Kidney (tissue), 14 donors: ENCODE results near the gene CDH8. TPM values are rescaled to one million over a fixed set of nuclear protein-coding genes. Genes with fewer than 3 reads are reported as not detected.

Experiments
- DNase-seq, 5 donors: peaks; one replicate each; pipeline ENCODE4 v3.0.0-alpha.2; 2013 to 2020
- FAIRE-seq: peaks from 2 replicates; lab custom pipeline; 2012; peaks lifted over from hg19 to GRCh38; lab: Jason Lieb, UNC
- H3K27ac ChIP-seq, 2 donors: one replicate each; pipeline ENCODE4 v1.7.0; 2013; ENCODE audit warnings: low read depth in 2 of 2, low read length in 2 of 2, inconsistent platforms in 1 of 2
- H3K27me3 ChIP-seq: one replicate; pipeline ENCODE4 v1.7.1; 2013; ENCODE audit warnings: low read length, inconsistent platforms; ENCODE audit not compliant: control insufficient read depth, insufficient read depth
- H3K36me3 ChIP-seq, 3 donors: one replicate each; pipeline versions ENCODE4 v1.7.0 to v1.7.1; 2013; ENCODE audit warnings: low read length in 3 of 3, control low read depth in 1 of 3, inconsistent platforms in 1 of 3; ENCODE audit not compliant: insufficient read depth in 3 of 3, control insufficient read depth in 2 of 3
- H3K4me1 ChIP-seq, 3 donors: one replicate each; pipeline versions ENCODE4 v1.7.0 to v1.7.1; 2013; ENCODE audit warnings: low read length in 3 of 3, inconsistent platforms in 1 of 3, low read depth in 1 of 3; ENCODE audit not compliant: control insufficient read depth in 2 of 3, insufficient read depth in 2 of 3
- H3K4me3 ChIP-seq, 3 donors: one replicate each; pipeline versions ENCODE4 v1.7.0 to v1.8.1; 2013; ENCODE audit warnings: low read length in 3 of 3, control low read depth in 1 of 3, inconsistent platforms in 1 of 3
- H3K9ac ChIP-seq, 3 donors: one replicate each; pipeline versions ENCODE4 v1.7.0 to v1.7.1; 2013; ENCODE audit warnings: low read length in 3 of 3, control low read depth in 1 of 3, inconsistent platforms in 1 of 3
- H3K9me3 ChIP-seq, 3 donors: one replicate each; pipeline versions ENCODE4 v1.7.0 to v1.7.1; 2013; ENCODE audit warnings: low read length in 3 of 3, control low read depth in 1 of 3, inconsistent platforms in 1 of 3; ENCODE audit not compliant: control insufficient read depth in 2 of 3, insufficient read depth in 1 of 3
- intact Hi-C: fragments of 100-400 bp; cut with DNase I; formaldehyde crosslinking; loops from one replicate; pipeline ENCODE4 v1.11.1; 2022
- polyA plus RNA-seq: library from polyadenylated mRNA; stranded (reverse); fragments of 350-450 nt; fragmentation: Illumina TruSeq; extraction: RNeasy Lipid Tissue Mini Kit (QIAGEN cat#74804); gene quantifications from one replicate; pipeline ENCODE4 v1.2.3, GENCODE V29; 2014; ENCODE audit warnings: low read depth, low replicate concordance; ENCODE audit not compliant: insufficient read depth
- total RNA-seq: library from RNA; stranded (reverse); fragmentation: NEBNext Ultra II Directional; extraction: Animal tissue kit (Norgen Biotek cat#: 25700); gene quantifications from one replicate; pipeline ENCODE4 v1.2.1, GENCODE V29; 2021
- TF ChIP-seq, protein P1 (sequence below): IDR thresholded peaks from 3 replicates; pipeline ENCODE4 v1.5.1; 2012; ENCODE audit warnings: mild to moderate bottlenecking, moderate library complexity, borderline replicate concordance; ENCODE audit not compliant: insufficient read depth; ENCODE audit errors: extremely low read depth
- donor health status: control.
- donor health status: control.
- donor health status: control.
- donor health status: control.
- donor health status: control.
- donor health status: DM: yes; HTN: yes; CAD: no.
- donor health status: Normal renal cell carcinoma (clear cell type).

CDH8 gene
- total and polyA plus RNA-seq, 2 donors from 2014 or later, result 0.19 TPM; not detected in 1

- TF ChIP-seq, protein P1, sequence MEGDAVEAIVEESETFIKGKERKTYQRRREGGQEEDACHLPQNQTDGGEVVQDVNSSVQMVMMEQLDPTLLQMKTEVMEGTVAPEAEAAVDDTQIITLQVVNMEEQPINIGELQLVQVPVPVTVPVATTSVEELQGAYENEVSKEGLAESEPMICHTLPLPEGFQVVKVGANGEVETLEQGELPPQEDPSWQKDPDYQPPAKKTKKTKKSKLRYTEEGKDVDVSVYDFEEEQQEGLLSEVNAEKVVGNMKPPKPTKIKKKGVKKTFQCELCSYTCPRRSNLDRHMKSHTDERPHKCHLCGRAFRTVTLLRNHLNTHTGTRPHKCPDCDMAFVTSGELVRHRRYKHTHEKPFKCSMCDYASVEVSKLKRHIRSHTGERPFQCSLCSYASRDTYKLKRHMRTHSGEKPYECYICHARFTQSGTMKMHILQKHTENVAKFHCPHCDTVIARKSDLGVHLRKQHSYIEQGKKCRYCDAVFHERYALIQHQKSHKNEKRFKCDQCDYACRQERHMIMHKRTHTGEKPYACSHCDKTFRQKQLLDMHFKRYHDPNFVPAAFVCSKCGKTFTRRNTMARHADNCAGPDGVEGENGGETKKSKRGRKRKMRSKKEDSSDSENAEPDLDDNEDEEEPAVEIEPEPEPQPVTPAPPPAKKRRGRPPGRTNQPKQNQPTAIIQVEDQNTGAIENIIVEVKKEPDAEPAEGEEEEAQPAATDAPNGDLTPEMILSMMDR, result no peak
- no peaks in the 10 kb centered on the region for H3K36me3 ChIP-seq
- no peak for FAIRE-seq
- H3K9me3 ChIP-seq, result no peaks in the 10 kb centered on the region
- no peak overlapping the region for H3K9ac ChIP-seq
- peaks cover 0 to 4% (median 0%) of the 10 kb centered on the region in 3 donors for H3K4me1 ChIP-seq
- no peak overlapping the region for H3K4me3 ChIP-seq
- intact Hi-C loops, result no loop called here
- H3K27me3 ChIP-seq, result peaks cover 35% of the 10 kb centered on the region
- DNase-seq, result peak in 1 of 5 donors; percentile 25
- no peak overlapping the region for H3K27ac ChIP-seq
Observed at GRCh38 chr16:62036802-62037135, 531 bp upstream of the CDH8 start.

DNA sequence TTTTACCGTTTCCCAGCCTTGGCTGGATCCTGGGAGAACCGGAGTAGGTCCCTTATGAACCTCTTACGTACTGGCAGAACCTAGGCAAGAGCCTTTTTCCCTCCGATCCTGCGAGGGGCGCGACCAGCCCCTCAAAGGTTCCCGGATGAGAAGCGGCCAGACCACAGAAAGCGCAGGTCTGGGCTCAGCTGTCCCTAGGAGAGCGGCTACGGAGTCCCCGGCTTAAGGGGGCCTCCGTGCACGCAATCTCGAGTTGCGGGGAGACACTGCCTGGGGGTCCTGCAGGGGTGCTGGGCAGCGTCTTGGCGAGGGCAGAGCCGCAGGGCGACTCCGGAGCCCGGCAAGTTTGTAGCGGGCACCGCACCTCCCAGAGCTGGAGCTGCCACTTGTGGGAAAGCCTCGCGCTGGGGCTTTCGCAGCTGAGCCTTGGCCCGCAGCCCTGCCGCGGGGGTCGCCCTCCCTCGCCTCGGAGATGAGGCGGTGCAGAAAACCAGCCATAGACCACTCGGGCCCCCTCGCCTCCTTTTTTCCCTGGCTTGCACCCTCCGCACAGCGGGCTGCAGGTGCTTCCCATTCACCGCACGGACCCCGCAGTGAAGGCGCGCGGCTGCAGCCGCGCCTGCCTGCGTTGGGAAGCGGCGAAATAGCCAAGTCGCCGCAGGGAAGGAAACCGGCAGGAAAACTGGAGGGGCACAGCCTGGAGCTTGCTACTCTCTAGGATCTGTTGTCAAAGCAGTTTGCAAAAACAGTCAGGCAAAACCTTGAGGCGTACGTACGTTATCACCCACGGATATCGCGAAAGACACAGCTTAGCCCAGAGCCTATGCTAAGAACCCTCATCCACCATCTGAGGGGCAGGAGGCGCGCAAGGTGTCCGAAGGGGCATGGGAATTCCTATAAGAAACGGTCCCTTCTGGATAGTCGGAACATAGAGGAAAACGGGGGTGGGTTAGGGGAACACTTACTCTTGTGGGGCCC lies 834 bp downstream of the CDH8 start:
- H3K27ac ChIP-seq, result no peak overlapping the region
- no peaks in the 10 kb centered on the region for H3K9me3 ChIP-seq
- no peaks in the 10 kb centered on the region for H3K36me3 ChIP-seq
- H3K9ac ChIP-seq, result peak overlapping the region in 1 of 3 donors; percentile 39
- DNase-seq (peak in 4 of 5 donors; percentile 73 to 89 (median 80)), FAIRE-seq (no peak)
- peaks cover 35% of the 10 kb centered on the region for H3K27me3 ChIP-seq
- TF ChIP-seq, protein P1, result no peak
- intact Hi-C loops, result no loop called here
- peaks cover 0 to 4% (median 0%) of the 10 kb centered on the region in 3 donors for H3K4me1 ChIP-seq
- H3K4me3 ChIP-seq, result peak overlapping the region in 1 of 3 donors; percentile 56

DNA sequence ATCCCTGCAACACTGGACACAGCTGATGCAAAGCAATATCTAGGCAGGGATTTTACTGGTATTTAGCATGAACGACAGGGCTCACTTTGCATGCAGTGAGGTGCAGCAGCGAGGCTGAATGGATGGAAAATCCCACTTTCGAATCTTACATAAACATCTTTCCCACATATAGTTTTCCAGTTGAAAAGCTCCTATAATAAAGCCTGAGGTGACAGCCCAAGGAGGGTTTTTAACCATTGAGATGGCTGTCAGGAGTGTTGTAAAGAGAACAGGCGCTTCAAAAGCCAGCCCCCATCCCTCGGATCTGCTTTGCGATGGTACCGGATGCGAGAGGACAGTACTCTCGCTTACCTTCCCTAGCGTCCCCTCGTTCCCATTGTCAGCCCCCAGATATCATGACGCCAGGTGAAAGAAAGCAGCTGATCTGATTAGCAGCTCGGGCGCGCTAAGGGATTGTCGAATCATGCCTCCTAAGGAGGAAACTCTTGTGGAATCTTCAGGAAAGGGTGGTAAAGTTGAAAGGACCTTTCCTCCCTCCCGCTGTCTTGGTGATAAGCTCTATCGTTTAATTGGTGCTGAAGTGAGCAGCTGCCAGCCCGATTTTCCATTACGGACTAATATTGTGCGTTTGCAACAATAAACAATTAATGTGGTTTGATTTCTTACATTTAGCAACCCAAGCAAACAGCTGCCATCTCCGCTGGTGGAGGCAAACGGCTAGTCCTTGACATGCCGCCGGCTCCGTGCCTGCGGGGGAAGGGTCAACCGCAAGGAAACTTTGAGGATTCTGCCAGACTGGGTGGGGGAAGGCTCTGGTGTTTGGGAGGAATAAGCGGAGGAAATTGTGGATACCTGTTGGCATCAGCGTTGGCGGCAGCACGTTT lies 1.8 kb downstream of the CDH8 start:
- intact Hi-C loops, result no loop called here

More for the DNA sequence above, 1.8 kb downstream of the CDH8 start:
- TF ChIP-seq, protein P1, result no peak
- H3K27me3 ChIP-seq, result peaks cover 35% of the 10 kb centered on the region
- H3K27ac ChIP-seq, result no peak overlapping the region
- H3K9me3 ChIP-seq, result no peaks in the 10 kb centered on the region
- H3K36me3 ChIP-seq, result no peaks in the 10 kb centered on the region
- peak overlapping the region in 1 of 3 donors; percentile 39 for H3K9ac ChIP-seq
- H3K4me3 ChIP-seq, result peak overlapping the region in 1 of 3 donors; percentile 56
- FAIRE-seq, result no peak
- peaks cover 0 to 4% (median 0%) of the 10 kb centered on the region in 3 donors for H3K4me1 ChIP-seq
- peak in 1 of 5 donors; percentile 8 for DNase-seq
